Activated CD8-positive, alpha-beta memory T cell treated with anti-CD3 and anti-CD28 coated beads for 48 hours (primary cell): ENCODE results near the gene ITPR1.

ENCODE experiments used
- DNase-seq, 3 experiments: peaks; one replicate each; pipeline ENCODE4 v3.0.0-alpha.2; 2020; ENCODE audit warnings: low read depth in 2 of 3, low spot score in 2 of 3

Gene ITPR1

DNA sequence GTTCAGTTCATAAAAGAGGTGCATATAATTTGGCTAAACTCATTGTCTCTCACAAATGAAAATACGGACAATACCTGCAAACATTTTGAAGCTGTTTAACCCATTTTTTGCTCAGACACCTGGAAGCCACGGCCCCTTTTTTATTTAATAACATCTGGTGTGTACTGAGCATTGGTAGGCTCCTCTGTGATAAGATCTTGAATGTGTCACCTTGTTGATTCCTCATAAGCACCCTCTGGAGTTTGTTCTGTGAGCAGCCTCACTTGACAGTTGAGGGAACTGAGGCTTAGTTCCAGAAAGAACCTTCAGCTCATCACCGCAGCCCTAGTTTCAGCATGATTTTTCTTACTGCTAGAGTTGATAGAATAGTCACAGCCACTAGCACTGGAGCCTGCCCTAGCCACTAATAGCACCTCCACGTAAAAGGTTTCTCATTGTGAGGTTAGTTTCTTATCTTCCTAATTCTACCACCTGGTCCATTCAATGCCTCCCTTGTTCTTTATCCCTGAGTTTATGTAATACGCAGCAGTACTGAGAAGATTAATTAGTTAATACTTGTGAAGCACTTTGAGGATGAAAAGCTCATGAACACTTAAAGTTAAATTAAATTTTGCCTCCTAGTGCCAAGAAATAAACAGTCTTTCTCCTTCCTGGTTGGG, 71.9 kb downstream of the ITPR1 start:
- no peak for DNase-seq

DNA sequence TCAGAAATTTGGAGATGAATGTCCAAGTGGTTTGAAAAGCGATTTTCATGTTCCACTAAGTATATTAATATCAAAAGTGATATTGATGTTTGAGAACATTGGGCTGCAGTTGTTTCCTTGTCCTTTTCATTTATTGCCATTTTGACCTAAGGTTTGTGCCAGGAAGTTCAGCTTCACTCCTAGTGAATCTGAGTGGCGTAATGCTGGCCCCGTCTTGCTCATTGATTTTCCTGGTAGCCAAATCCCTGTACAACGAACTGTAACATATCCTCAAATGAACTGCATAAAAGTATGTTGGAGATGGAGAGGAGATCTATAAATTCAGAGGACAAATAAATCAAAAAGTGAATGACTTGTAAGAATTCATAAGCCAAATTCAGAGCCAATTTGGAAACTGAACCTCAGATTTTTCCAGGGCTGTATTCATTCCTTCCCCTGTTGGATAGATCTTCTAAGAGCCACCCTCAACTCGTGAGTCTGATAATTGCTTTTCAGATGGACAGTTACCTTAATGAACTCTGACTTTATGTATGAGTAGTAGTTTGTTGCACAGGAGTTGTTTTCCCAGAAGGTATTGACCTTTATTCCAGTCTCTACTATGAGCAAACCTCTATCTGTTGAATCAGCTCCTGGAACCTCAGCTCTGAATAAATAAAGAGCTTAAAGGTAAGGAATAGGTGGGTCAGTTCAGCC, 72.8 kb downstream of the ITPR1 start:
- DNase-seq: no peak

DNA sequence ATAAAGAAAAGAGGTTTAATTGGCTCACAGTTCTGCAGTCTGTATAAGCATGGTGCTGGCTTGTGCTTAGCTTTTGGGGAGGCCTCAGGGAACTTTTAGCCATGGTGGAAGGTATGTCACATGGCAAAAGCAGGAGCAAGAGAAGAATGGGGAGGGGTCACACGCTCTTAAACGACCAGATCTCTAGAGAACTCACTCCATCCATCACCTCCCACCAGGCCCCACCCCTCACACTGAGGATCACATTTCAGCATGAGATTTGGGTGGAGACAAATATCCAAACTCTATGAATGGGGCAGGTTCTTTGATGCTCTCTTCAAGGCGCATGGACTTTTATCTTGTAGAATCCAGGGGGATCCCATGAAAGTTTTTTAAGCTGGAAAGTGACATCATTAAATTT, 75.7 kb downstream of the ITPR1 start:
- no peak for DNase-seq

DNA sequence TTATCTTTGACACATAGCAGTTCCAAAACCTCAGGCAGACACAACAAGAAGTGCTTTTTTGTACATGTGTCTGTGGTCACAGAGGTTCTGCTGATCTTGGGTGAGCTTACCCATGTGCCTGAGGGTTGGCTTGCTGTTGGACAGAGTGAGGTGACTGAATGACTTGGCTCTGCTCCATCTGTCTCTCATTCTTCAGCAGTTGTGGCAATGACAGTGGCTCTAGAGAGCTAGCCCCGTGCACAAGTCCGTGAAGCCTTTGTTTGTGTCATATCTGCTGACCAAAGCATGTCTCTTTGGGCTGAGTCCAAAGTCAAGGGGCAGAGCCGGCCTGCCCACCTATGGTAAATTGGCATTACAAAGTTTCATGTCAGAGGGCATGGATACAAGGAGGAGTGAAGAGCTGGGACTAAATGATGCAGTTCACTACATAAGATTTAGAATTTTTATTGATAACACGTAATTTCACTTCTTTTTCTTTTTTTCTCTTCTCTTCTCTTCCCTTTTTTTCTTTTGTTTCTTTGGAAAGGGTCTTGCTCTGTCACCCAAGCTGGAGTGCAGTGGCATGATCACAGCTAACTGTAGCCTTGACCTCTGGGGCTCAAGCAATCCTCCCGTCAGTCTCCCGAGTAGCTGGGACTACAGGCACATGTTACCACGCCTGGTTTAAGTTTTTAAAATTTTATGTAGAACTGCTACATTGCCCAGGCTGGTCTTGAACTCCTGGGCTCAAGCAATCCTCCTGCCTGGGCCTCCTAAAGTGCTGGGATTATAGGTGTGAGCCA, 77.9 kb downstream of the ITPR1 start:
- DNase-seq: no peak

DNA sequence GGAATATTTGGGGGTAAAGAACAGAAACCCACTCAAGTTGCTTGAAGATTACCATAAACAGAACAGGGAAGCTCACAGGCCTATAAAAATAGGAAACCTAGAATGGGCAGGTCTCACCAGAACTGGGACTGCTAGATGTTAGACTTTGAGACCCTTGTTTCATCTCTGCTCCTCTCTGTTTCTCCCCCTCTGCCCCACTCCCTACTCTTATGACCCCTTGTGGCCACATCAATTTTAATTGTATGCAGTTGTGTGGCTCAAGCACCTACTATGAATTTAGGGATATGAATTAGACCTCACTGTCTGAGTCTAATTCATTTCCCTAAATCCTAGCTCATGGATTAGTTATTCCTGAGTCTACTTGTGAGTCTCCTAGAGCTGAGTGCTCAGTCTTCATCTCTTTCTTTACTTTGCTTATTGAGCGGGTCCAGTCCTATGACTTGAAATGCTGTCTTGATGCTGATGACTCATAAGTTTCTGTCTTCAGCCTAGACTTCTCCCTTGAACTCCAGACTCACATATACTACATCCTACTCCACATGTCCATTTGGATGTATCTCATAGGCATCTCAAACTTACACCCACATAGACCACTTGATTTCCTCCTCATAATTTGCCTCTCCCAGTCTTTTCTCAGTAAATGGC, 78.7 kb downstream of the ITPR1 start:
- no peak for DNase-seq

DNA sequence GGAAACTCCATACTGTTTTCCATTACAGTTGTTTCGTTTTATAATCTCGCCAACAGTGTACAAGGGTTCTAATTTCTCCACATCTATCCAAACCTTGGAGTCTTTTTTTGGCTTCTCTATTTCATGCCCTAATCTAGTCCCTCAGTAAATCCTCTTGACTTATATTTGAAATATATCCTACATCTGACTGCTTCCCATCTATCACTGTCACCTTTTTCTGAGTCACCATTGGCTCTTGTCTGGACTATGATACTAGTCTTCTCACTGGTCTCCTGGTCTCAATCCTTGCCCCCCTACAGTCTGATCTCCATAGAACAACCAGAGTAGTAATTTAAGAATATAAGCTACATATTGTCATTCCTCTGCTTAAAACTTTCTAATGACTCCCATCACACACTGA, 80.0 kb downstream of the ITPR1 start:
- no peak for DNase-seq

DNA sequence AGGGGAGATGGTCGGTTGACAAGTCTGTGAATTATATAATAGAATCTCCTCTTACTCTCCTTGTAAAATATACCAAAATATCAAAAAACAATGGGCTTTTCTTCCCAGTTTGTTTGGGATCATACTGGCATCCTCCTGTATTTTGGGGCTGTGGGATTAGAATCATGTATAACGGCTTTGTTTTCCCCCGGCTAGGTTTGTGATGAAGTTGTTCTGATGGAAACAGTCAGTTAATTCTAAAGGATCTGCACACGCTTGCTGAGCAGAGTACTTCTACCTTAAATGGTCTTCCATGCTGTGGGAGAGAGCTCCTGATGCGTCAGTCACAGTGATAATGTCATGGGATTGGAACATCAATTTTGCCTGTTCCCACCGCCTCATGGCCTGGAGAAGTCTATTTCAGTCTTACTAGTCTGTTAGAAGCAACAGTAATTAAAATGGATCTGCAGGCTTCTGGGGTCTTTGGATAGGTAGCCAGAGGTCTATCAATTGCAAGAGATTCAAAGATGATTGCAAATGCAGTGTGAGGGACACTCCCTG, 81.3 kb downstream of the ITPR1 start:
- DNase-seq: no peak

DNA sequence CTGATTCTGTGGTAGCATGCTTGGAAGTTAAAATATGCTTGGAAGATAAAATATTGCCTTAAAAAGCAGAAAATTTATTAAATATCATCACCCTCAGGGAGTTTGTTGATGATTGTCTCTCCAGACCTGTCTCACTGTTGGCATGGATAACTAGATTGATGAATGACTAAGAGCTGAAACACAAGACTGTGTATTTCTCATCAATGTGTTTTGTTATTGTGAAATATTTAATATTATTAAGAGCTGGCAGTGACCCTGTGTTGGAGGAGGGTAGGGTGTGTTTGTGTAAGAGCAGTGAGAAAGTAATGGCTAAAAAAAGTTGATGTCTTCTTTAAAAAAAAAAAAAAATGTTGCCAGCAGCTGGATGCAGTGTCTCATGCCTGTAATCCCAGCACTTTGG, 82.2 kb downstream of the ITPR1 start:
- DNase-seq: no peak

DNA sequence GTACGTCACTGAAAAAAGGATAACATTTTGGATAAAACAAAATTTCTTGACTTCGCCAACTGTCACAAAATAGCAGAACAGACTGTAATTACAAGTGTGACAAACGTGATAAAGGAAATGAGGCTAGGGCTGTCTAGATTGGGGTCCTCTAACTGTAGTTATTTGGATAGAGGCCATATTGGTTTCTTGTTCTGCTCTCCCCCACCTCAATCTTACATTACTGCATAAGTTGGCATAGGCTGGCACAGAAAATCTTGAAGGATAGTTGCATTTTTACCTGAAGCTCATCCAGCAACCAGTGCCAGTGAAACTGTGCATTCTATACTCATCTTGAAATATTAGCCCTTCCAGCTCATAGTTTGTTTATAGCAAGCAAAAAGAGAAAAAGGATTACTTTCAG, 84.6 kb downstream of the ITPR1 start:
- DNase-seq: no peak

DNA sequence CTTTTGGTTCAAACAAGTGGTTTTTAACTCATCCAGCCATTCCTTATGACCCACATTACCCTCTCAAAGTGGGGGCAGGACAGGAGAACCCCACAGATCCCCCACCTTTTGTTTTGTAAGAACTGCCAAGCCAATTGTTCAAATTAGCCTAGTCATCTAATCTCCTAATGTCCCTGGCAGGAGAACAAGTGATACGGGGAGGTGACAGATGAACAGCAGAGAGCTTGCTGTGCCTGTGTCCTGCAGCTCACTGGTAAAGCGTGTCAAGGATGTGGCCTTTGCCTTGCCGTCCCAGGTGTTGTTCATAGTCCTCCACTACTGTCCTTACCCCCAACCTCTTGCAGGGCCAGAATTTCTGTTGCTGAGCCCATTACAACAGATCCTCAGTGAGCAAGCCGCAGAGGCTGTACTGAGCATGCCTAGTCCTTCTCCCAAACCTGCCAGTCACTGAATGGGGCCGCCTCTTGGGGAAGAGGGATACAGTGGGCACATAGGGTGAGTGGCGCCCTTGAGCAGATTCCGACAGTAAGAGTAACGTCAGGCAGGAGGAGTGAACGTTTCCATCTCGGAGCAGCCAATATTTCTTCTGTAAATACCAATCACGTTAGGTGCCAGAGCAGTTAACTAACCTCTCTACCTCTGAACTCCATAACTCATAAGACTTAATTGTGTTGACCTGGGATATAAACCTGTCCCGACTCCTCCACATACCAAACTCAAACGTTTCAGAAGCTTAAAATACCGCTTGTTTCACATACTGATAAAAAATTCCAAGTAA, 87.4 kb downstream of the ITPR1 start:
- DNase-seq: no peak

DNA sequence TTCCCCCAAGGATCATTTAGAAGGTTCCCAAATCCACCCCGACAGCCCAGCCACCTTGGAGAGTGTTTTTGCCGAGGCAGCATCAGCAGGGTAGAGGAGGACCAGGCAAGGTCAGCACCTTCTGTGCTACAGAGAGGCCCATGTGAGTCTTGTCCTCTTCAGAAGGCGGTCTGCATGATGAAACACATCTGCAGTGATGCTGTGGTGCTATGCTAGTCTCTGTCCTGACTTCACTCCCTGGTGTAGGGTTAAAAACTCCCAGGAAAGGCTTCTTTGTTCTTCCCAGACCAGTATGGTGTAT, 87.9 kb downstream of the ITPR1 start:
- DNase-seq: no peak

DNA sequence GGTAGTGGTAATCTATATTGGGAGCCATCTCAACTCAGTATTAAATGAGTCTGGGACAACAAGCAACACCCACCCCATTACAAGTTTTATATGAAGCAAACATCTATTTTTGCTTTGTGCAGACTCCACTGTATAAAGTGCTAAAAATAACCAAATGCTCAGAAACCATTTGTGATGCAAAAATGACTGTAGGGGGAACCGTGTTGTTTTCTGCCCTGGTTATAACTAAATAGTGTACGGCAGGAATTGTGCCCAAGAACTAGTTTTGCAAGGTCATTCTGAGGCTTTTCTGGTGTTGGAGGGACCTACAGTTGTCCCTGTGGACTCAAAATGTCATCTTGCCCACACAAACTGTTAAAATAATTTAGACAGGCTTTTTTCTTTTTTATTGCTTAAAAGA, 88.3 kb downstream of the ITPR1 start:
- no peak for DNase-seq

DNA sequence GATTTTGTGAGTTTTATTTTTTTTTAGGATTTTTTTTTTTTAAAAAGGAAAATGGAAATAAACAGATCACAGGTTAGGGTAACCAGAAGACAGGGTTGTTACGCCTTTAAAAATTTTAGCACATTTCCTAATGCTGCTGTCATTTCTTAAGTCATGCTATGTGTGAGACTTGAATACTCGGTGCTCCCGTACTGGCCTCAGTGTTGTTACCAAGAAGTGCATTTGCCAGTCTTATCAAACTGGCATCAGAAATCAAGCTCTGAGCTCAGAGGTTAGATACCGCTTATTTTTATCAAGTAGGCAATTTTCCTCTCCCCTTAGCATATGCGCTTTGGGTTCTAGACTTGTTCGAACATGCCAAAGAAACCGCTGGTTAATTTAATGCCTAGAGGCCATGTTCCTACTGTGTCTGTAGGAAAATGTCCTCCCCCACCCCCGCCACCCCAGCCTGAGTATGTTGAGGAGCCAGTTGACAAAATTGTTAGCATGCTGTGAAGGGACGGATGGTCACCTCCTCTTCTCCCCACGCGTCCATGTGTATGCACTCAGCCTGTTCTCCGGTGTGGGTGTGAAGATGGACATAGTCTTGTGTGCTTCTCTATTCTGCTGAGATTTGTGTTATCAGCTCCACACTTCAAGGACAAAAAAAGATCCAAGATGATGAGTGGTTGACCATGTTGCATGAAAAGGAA, 88.9 kb downstream of the ITPR1 start:
- no peak for DNase-seq

DNA sequence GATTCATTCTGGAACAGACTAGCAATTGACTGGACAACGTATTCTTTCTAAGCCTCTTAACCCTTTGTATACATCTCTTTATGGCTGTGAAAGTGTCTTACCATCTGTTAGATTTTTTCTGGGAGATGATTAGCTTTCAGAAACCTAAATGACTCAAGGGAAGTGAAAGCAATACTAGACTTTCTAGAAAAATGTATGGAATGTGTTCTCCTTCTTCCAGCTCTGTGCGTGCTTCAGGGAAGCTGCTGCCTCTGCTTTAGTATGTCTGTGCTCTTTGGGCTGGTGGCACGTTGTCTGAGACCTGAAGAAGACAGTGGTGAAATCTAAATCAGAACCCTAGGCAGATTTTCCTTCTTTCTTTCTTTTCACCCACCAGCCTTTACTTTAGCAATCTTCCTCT, 89.5 kb downstream of the ITPR1 start:
- no peak for DNase-seq

DNA sequence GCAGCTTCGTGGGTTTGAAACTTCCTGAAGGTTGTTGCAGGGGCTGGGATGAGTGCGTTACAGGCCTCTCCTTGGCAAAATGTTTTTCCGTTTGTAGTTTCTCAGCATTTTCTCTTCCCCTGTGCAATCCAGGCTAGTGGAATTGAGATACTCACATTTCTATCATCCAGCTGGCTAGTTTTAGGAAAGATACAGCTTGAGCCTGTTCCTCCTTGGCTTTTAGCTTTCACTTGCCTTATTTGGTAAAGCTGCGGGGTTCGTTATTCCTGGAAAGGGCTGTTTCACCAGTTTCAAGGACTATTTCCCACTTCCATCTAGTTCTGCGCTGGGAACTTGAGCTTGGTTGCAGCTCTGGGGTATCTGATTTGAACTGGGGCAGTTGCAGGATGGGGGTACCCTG, 90.3 kb downstream of the ITPR1 start:
- DNase-seq: no peak

DNA sequence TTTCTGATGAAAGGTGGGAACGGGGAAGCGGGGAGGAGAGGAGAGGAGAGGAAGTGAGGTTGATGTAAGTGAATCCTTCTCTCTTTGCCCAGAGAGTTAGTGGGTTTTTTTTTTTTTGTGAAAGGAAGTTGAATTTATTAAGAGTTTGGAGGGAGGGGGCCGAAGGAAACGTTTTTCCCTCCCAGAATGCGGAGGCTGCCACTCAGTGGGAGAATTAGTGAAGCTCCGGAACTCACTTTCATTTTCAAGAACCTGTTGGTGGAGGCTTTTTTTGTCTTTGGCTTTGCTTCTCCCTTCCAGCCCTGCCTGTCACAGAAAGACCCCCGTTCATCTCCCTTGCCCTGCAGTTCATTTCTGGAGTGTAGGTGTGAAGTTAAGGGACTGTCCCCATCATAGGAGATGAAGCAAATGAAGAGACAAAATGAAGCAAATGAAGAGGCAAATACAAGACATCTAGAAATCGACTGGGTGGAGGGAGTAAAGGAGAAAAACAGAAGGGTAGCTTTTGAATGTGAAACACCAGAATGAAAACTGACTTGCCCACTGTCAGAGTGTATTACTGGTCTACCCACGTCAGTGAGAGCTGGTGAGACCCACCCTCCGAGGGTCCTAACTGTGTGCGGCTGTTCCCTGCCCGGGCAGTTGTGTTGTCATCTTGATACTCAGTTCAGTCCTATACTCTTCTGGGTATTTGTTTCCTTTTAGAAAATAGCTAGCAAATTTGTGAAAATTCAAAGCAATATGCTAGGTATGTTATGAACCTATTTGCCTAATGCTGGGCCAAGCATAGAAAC, 91.5 kb downstream of the ITPR1 start:
- no peak for DNase-seq

DNA sequence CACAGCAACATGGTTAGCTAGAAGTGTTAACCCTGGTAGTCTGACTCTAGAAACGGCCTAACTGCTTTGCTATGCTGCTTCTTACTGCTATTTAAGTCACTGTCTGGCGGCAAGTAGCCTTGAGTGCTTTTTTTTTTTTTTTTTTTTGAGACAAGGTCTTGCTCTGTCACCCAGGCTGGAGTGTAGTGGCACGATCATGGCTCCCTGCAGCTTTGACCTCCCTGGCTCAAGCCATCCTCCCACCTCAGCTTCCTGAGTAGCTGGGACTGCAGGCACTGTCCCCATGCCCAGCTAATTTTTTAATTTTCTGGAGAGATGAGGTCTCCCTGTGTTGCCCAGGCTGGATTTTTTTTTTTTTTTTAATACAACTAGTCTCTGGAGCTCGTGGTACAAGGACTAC, 93.2 kb downstream of the ITPR1 start:
- no peak for DNase-seq

DNA sequence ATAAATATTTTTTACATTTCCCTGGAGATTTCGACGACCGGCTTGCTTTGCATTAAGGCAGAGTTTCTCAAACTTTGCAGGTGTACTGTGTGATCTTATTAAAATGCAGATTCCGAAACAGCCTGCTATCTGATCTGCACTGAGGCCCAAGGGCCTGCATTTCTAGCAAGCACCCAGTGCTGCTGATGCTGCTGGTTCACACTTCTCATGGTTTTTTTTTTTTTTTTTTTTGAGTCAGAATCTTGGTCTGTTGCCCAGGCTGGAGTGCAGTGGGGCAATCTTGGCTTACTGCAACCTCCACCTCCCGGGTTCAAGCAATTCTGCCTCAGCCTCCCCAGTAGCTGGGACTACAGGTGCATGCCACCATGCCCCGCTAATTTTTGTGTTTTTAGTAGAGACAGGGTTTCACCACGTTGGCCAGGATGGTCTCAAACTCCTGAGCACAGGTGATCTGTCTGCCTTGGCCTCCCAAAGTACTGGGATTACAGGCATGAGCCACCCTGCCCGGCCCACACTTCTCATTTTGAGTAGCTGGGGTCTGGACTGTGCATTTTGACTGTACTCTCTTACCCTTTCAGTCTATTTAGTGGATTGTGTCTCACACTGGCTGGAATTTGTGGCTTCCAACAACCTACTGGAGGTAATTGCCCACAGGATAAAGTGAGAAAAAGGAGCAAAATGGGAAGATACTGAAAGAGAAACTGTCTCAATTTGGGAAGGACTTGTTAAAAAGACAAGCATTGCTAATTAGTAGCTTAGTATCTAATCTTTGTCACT, 94.1 kb downstream of the ITPR1 start:
- DNase-seq: no peak

DNA sequence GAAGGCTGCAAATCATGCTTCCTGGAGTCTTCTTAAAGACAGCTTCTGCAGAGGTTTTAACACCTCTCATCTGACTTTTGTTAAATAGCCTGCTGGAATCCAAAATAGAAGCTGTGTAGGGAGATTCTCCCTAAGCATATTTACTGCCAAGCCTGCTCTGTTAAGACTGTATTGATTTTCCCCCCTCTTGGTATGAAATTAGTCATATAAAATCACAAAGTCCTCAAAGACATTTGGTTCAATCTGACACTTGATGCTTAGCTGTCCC, 94.6 kb downstream of the ITPR1 start:
- no peak for DNase-seq
